Suprapubic skin (tissue), 4 donors: ENCODE data around the gene THSD8. TPM values are rescaled to one million over a fixed set of nuclear protein-coding genes. Genes with fewer than 3 reads are reported as not detected.

Source experiments
- DNase-seq, 2 donors: peaks; one replicate each; pipeline ENCODE4 v3.0.0-alpha.2; 2019; ENCODE audit warnings: low spot score in 2 of 2
- H3K27ac ChIP-seq: fragments of 200-600 bp; sonication (generic); one replicate; pipeline ENCODE4 v1.5.1; 2019
- H3K27me3 ChIP-seq: fragments of 200-600 bp; sonication (generic); one replicate; pipeline ENCODE4 v1.5.1; 2019
- H3K36me3 ChIP-seq: fragments of 200-600 bp; sonication (generic); one replicate; pipeline ENCODE4 v1.5.1; 2019
- H3K4me1 ChIP-seq: fragments of 200-600 bp; sonication (generic); one replicate; pipeline ENCODE4 v1.5.1; 2019
- H3K4me3 ChIP-seq: fragments of 200-600 bp; sonication (generic); one replicate; pipeline ENCODE4 v1.5.1; 2019; ENCODE audit warnings: mild to moderate bottlenecking
- H3K9me3 ChIP-seq: fragments of 200-600 bp; sonication (generic); one replicate; pipeline ENCODE4 v1.5.1; 2019
- EP300 ChIP-seq: sonication (generic); formaldehyde crosslinking; IDR thresholded peaks from one replicate; pipeline ENCODE4 v1.6.1; 2017; ENCODE audit warnings: antibody characterized with exemption
- POLR2A ChIP-seq, 2 donors: fragments of 450-650 bp; IDR thresholded peaks; one replicate each; pipeline ENCODE4 v1.6.1; 2017; ENCODE audit warnings: antibody characterized with exemption in 2 of 2, mild to moderate bottlenecking in 2 of 2, moderate library complexity in 2 of 2
- POLR2AphosphoS5 ChIP-seq, 3 donors: sonication (generic); formaldehyde crosslinking; IDR thresholded peaks; one replicate each; pipeline ENCODE4 v1.6.1; 2017; ENCODE audit warnings: antibody characterized with exemption in 3 of 3
- WGBS: methylation state at CpG from one replicate; pipeline ENCODE4 v1.1.5; 2018; 5-methylcytosine and 5-hydroxymethylcytosine counted together
- total RNA-seq, 4 donors: library from RNA; depleted of rRNA; stranded (reverse); fragments of >200 nt; gene quantifications; one replicate each; pipeline ENCODE4 v1.1.0, GENCODE V29; 2016
- TF ChIP-seq, protein P1 (sequence below), 2 donors: fragments of 200-600 bp in 1 of 2; fragments of 450-650 bp in 1 of 2; sonication (generic) in 1 of 2; IDR thresholded peaks; one replicate each; pipeline ENCODE4 v1.5.1; 2016 to 2019; ENCODE audit warnings: antibody characterized with exemption in 2 of 2, mild to moderate bottlenecking in 1 of 2, moderate library complexity in 1 of 2

The THSD8 gene
- total RNA-seq, 4 donors from 2014 or later: 1.6 TPM; not detected in 3

DNA sequence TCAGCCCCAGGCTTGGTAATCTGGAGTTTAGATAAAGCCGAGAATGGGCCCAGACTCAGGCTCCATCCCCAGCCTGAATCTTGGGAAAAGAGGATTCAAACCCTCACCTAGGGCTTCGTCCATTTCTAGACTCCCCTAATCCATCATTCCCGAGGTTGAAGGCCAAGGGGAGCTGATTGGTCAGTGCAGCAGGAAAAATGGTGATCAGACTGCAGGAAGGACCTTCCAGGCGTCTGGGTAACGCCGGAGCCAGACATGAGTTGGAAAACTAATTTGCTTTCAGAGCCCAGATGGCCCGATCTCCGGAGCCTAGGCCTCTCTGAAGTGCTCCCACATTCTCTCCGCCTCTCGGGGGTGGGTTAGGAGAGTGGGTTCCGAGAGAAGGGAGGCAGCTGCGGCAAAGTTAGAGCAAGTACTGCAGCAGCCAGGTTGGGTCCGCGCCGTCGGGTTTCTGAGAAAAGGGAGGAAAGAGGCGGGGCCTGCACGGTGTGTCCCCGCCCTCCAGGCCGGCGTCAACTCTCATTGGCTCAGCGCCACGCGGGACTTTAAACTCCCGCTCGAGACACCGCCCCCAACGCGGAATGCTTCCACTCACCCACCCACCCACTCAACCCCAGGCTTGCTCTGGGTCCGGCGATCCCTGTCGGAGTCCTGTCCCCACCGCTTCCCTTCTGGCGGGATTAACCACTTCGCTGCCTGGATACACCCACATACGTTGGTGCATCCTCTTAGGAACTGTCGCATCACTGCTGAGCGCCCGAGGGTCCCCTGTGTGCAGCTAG, 33.3 kb downstream of the THSD8 start:
- Histone ChIP-seq H3K4me3 (no peak overlapping the region), H3K4me1 (peaks cover 32% of the 10 kb centered on the region), H3K27me3 (peaks cover 96% of the 10 kb centered on the region), H3K36me3 (no peaks in the 10 kb centered on the region), H3K9me3 (no peaks in the 10 kb centered on the region), H3K27ac (no peak overlapping the region)
- no peak for TF ChIP-seq EP300
- TF ChIP-seq, protein P1, sequence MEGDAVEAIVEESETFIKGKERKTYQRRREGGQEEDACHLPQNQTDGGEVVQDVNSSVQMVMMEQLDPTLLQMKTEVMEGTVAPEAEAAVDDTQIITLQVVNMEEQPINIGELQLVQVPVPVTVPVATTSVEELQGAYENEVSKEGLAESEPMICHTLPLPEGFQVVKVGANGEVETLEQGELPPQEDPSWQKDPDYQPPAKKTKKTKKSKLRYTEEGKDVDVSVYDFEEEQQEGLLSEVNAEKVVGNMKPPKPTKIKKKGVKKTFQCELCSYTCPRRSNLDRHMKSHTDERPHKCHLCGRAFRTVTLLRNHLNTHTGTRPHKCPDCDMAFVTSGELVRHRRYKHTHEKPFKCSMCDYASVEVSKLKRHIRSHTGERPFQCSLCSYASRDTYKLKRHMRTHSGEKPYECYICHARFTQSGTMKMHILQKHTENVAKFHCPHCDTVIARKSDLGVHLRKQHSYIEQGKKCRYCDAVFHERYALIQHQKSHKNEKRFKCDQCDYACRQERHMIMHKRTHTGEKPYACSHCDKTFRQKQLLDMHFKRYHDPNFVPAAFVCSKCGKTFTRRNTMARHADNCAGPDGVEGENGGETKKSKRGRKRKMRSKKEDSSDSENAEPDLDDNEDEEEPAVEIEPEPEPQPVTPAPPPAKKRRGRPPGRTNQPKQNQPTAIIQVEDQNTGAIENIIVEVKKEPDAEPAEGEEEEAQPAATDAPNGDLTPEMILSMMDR (IDR thresholded peaks at IDR 0.05): no peak
- peak in 1 of 2 donors; percentile 70 for DNase-seq
- 9% methylated on average over 20 of the region's 39 CpGs for WGBS

DNA sequence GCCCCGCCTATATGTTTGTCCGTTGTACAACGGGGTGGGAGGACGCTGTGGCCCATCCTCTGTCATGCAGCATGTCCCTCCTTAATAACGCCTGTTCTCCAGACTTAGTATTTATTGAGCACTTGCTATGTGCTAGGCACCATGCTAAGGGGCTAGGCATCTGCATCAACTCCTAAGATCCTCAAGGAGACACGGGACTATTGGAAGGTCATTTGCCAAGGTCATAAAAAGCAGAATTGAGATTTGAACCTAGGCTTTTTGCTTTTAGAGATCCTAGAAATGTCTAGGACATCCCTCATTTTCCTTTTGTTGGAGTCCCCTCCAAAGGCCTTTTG, 34.6 kb downstream of the THSD8 start:
- WGBS: 14% methylated on average over 4 of the region's 6 CpGs
- TF ChIP-seq, protein P1 (IDR thresholded peaks at IDR 0.05): no peak
- no peak for TF ChIP-seq POLR2A (IDR thresholded peaks at IDR 0.05)
- TF ChIP-seq POLR2AphosphoS5 (IDR thresholded peaks at IDR 0.05): no peak
- Histone ChIP-seq H3K4me1 (peaks cover 39% of the 10 kb centered on the region), H3K36me3 (no peaks in the 10 kb centered on the region), H3K4me3 (no peak overlapping the region), H3K27me3 (peaks cover 99% of the 10 kb centered on the region), H3K9me3 (no peaks in the 10 kb centered on the region), H3K27ac (no peak overlapping the region)
- DNase-seq: no peak

DNA sequence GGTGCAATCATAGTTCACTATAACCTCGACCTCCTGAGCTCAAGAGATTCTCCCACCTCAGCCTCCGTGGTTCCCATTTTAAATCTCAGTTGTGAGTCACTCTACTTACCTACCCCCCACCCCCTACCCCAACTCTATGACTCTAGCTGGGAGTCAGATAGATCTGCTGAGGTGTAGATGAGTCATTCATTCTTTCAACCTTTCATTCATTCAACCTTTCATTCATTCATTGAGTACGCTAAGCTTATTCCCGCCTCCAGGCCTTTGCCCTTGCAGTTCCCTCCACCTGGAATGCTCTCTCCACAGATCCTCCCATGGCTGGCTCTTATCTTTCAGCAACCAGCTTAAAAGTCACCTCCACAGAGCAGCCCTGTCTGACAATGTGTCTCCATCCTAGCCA, 35.4 kb downstream of the THSD8 start:
- Histone ChIP-seq H3K27me3 (peaks cover 99% of the 10 kb centered on the region), H3K9me3 (no peaks in the 10 kb centered on the region), H3K4me3 (no peak overlapping the region), H3K4me1 (peaks cover 39% of the 10 kb centered on the region), H3K36me3 (no peaks in the 10 kb centered on the region), H3K27ac (no peak overlapping the region)
- no peak for DNase-seq
- TF ChIP-seq, protein P1 (IDR thresholded peaks at IDR 0.05): no peak
- no peak for TF ChIP-seq POLR2AphosphoS5 (IDR thresholded peaks at IDR 0.05)
- no peak for TF ChIP-seq EP300
- TF ChIP-seq POLR2A (IDR thresholded peaks at IDR 0.05): no peak
- 78% methylated on average over 4 of the region's 4 CpGs for WGBS

DNA sequence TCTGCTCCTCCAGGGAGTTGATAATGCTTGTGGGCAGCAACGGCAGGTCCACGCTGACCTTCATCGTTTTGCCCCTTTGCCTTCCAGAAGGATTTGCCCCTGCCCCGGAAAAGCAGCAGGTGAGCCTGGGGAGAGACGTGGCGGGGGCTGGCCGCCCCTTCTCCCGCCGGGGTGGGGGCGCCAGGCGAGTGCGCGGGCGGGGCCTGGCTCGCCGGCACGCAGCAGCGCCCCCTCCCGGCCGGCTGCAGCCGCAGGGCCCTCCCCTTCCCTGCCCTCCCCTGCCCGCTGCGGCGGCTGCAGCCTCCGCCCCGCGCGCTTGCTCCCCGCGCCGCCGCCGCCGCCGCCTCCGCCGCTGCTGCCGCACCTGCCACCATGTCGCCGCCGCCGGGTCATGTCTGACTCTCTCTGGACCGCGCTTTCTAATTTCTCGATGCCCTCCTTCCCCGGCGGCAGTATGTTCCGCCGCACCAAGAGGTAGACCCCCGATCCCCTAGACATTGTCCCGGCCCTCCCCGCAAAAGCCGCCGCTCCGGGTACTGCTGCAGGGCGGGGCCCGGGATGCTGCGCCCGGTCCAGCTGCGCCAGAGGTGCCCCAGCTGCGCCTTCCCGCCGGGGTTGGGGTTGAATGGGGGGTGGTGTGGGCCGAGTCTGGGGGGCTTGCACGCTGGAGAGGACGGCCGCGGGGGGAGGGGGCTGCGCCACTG, 36.5 kb downstream of the THSD8 start, which contains the start of gene MAST1:
MAST1 (plus strand) TSS at position 334 of the 704 bp plus-strand sequence; CDS start at position 392, 58 bp downstream.
- TF ChIP-seq, protein P1 (IDR thresholded peaks at IDR 0.05): peak; percentile 10 to 73
- TF ChIP-seq POLR2A (IDR thresholded peaks at IDR 0.05): no peak
- under 1% methylated on average over 34 of the region's 69 CpGs for WGBS
- no peaks in the 10 kb centered on the region for H3K36me3 ChIP-seq
- no peak within 1 kb of the TSS for H3K27ac ChIP-seq
- peaks cover 29% of the 10 kb centered on the region for H3K4me1 ChIP-seq
- no peak for DNase-seq
- no peaks in the 10 kb centered on the region for H3K9me3 ChIP-seq
- H3K27me3 ChIP-seq: peaks cover 99% of the 10 kb centered on the region
- H3K4me3 ChIP-seq: peak within 1 kb of the TSS; percentile 42
